NT2/D1 (cell line): ENCODE results near the gene FAM47E.

Experiments
- SUZ12 ChIP-seq: IDR thresholded peaks from 2 replicates; pipeline ENCODE4 v1.6.1; 2011; ENCODE audit not compliant: insufficient read length, insufficient read depth; ENCODE audit errors: extremely low read depth
- YY1 ChIP-seq: IDR thresholded peaks from 2 replicates; pipeline ENCODE4 v1.6.1; 2011; ENCODE audit not compliant: insufficient read length, insufficient read depth
- ZNF274 ChIP-seq: IDR thresholded peaks from 2 replicates; pipeline ENCODE4 v1.6.1; 2011; ENCODE audit warnings: mild to moderate bottlenecking, low read depth, low read length

- TF ChIP-seq ZNF274 (no peak), SUZ12 (no peak), YY1 (no peak)
Measured at GRCh38 chr4:76310683-76311082, 59.2 kb downstream of the FAM47E start.
